ENCODE results near the gene P2RX1.

DNA sequence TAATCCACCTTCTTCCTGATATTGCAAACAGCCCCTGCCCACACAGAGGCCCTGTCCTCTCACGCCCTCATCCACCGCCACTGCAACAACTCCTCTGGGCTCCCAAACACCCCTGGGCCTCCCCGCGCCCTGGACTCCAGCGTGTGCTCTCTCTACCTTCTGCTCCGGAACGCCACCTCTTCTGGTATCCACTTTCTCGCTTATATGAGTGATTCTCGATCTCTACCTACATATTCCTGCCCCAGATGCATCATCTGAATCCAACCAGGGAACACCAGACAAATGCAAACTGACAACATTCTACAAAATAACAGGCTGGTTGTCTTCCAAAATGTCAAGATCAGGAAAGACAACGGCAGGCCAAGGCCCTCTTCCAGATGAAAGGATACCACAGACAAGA is 42.4 kb downstream of the P2RX1 start:
- TF ChIP-seq, protein P1, sequence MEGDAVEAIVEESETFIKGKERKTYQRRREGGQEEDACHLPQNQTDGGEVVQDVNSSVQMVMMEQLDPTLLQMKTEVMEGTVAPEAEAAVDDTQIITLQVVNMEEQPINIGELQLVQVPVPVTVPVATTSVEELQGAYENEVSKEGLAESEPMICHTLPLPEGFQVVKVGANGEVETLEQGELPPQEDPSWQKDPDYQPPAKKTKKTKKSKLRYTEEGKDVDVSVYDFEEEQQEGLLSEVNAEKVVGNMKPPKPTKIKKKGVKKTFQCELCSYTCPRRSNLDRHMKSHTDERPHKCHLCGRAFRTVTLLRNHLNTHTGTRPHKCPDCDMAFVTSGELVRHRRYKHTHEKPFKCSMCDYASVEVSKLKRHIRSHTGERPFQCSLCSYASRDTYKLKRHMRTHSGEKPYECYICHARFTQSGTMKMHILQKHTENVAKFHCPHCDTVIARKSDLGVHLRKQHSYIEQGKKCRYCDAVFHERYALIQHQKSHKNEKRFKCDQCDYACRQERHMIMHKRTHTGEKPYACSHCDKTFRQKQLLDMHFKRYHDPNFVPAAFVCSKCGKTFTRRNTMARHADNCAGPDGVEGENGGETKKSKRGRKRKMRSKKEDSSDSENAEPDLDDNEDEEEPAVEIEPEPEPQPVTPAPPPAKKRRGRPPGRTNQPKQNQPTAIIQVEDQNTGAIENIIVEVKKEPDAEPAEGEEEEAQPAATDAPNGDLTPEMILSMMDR (IDR thresholded peaks at IDR 0.05): no peak
- TF ChIP-seq POLR2AphosphoS5 (IDR thresholded peaks at IDR 0.05): no peak
